Hindlimb muscle (tissue), 1 donor: Measurements from ENCODE around the gene TMEM9B. TPM values are rescaled to one million over a fixed set of nuclear protein-coding genes. Genes with fewer than 3 reads are reported as not detected.
A peak's percentile ranks its signal among the peaks of the same experiment; 100 is the strongest.
"Not testable (repeated sequence)": the region's sequence is repeated elsewhere in the genome, so short reads cannot be mapped to it uniquely, and the experiment has no call there.

Experiments
- DNase-seq: peaks from one replicate; pipeline ENCODE4 v3.0.0-alpha.2; 2013
- polyA plus RNA-seq: library from polyadenylated mRNA; unstranded; fragments of 120-200 nt; gene quantifications from one replicate; pipeline ENCODE4 v1.2.1, GENCODE V29; 2013; ENCODE audit not compliant: insufficient read length

TMEM9B gene
- polyA plus RNA-seq, 1 donor = 35.3 TPM

DNA sequence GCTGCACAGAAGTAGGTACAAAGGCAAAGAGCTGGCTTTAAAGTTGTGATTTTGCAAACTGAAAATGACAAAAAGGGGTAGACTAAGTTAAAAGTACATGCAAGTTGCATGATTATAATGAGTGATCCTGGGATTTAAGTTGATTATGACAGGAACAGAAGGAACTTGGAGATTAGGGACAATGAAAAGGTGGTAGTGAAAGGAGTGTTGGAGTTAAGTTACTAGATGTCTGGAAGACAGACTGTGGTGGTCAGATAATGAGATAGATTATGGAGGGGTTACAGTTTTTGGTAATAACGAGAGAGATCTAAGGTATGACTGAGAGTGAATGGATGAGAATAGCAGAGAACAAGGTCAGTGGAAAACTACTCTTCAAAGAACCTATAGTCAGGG, 7.7 kb upstream of the TMEM9B start:
- DNase-seq = no peak

DNA sequence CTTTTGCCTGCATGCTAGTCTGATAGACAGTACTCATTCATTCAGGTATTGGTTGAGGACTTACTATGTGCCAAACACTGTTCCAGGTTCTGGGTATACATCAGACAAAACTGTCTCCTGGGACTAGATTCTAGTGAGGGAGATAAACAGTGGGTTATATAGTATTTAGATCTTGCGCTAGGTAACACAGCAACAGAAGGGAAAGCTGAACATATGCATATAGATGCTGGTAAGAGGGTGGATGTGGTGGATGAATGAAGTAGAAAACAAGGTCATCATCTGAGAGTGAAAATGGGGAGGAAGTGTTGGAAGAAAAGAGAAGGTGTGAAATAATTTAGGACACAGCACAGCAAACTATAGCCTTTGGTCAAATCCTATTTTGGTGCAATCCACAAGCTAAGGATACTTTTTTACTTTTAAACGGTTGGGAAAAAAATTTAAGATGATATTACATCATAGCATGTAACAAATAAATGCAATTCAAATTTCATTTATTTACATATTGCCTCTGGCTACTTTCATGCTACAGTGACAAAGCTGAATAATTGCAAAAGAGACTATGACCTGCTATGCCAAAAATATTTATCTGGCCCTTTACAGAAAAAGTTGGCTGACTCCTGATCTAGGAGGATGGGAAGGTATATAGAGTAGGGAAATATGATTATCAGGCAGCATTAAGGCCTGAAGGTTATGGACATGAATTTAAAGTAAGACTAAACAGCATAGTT, 7.1 kb upstream of the TMEM9B start:
- no peak for DNase-seq

DNA sequence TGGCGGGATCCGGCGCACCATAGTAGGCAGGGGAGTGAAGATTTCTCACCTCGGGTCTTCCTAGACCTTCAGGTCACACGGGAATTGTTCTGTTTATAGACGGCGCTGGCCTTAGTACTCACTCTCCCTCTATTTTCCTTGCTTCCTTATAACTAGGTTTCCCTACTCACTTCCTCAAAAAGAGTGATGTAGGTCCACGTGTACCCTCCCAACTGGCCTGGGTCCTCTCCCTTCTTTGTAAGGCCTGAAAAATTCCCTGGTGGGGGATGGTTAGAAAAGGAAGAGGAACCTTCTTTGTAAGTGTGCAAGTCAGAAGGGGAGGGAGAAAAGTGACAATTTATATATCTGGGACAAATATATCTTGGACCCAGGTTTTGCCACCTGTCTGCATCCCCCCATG, 2.9 kb upstream of the TMEM9B start:
- DNase-seq = no peak

DNA sequence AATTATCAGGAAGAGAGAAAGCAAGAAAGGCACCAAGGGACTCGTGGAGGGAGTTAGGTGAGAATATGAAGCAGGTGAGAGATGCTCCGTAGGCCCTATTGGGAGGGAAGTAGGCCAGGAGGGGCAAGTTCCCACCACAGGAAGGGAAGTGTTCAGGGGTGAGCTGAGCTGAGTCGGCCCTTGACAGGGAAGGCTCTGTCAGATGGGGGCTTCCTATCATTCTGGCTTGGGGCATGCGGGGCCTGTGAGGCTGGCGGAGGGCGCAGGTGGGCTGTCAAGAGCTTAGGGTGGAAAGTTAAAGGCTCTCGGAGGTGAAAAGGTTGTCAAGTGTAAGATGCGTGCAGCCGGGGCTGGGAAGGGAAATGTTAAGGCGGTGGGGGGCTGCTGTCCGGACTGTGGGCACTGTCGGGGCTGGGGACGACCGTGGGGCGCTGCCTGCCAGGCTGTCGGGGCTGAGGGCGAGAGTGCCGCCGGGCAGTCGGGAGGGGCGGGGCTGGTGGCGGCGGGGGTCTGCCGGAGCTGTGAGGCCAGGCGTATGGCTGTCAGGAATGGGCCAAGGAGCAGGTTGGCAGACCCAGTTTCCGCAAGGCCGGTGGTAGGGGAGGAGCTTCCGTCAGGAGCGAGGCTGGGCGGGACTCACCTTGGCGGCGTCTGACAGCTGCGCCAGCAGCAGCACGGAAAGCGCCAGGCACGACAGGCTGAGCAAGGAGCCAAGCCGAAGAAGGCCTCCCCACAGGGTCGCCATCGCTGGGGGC, 496 bp downstream of the TMEM9B start:
- DNase-seq = no peak

DNA sequence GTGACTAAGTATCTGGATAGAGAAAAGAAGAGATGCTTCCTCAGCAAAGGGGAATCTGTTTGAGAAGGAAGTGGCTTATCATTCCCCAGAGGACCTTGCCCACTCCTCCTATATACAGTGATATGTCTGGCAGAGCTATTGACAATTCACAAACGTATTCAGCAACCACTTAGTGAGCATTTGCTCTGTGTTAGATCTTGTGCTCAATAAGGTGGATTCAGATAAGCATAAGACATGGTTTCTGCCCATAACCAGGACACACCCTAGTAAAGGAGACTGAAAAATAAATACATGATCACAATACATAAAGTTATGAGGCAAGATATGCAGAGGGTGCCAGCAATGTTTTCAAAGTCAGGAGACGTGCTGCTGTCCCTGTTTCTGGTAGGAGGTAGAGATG, 1.4 kb downstream of the TMEM9B start:
- no peak for DNase-seq

DNA sequence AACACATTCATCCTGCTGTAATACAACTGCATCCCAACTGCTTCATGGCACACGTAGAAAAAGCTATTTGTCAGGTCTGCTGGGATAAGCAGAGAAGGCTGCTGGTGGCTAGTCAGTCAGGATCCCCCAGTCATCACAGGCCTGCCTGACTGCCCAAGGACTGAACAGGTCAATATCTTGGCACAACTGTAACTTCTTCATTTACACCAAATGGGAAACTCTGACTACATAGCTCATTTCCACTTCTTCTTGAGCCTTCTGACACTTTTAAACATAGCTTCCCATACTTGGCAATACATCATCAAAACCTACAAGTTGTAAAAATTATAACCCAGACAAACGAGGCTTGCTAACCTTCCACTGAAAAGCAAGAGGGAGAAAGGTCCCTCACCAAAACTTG, 2.8 kb downstream of the TMEM9B start:
- DNase-seq = no peak

DNA sequence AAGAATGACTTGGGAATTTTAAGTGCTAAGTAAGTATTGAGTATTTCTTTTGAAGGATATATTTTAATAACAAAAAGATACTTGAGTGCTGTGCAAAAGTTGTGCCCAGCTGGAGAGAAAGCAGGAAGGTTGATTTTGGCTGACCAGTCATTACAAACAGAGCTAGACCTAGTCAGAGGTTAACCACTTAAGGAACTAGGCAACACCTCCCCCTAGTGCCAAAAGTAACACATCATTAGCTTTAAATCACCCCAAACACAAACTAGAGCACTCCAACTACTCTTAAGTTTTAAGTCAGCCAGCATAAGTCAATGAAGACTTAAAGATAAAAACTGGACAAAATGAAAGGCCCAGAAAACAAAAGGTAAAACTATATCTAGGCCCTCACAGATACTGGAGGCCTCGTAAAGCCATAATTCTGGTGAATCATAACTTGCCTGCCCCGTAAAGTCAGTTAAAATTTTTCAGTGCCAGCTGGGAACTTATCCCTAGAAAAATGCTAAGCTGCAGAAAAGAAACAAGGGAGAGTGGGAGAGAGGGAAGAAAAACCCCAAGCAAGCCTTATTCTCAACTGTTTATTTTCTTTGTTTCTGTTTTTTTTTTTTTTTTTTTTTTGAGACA, 4.6 kb downstream of the TMEM9B start:
- DNase-seq = peak; percentile 57

DNA sequence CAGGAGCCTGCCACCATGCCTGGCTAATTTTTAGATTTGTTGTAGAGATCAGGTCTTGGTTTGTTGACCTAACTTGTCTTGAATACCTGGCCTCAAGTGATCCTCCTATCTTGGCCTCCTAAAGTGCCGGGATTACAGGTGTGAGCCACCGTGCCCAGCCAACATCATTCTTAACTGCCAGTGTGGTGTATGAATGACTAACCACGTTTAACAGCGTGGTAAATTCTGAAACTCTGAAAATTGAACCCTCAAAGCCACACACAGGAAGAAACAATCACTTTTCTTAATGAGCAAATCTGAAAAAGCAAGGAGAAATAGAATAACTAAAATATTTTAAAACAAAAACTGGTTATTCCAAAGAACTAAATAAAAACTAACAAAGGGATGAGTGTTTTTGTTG, 7.4 kb downstream of the TMEM9B start:
- DNase-seq = no peak

DNA sequence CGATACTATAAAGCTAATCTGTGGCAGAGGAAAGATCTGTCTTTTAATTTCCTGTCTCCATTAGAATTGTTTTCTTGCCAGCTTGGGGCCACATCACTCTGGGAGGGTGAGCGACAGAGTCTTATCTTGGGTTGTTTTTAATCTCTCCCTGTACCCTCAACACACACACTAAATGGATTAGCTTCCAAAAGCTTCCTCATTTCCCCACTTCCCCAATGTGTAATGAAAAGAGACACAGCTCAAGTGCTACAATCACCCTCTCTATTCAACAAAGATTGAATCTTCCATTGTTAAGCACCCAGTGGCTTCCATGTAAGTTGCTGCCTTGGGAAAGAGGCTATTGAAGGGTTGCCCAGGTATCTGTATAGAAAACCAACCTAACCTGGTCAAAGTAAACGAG, 15.4 kb downstream of the TMEM9B start:
- DNase-seq = no peak

DNA sequence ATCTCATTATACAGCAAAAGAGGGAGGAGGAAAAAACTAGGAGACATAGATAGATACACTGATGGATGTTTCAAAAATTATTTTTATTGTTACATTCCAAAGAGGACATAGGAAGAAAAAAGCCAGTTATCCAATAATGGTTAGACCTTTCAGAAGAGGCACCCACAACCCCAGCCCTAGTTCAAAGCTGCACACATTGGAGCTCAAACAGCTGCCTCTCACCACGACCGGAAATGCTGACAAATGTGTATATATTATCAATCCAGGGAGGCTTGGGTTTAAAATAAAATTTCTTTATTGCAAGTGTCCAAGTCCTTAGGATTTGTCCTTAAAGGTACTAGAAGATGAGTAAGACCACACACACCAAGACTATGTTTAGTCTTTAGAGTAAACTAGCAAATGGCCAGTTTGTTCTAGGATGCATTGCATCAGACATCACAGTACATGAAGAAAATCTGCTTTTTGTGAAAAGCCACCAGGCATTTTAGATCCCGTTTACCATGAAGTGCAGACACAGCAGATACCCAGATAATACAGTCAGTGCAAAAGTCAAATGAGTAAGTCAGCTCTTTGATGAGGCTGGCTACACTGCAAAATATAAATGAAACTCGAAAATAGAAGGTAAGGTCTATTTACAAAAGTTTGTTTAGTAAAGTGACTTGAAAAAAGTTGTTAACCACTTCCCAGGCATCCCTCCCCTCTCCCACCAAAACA, 16.9 kb downstream of the TMEM9B start:
- no peak for DNase-seq

DNA sequence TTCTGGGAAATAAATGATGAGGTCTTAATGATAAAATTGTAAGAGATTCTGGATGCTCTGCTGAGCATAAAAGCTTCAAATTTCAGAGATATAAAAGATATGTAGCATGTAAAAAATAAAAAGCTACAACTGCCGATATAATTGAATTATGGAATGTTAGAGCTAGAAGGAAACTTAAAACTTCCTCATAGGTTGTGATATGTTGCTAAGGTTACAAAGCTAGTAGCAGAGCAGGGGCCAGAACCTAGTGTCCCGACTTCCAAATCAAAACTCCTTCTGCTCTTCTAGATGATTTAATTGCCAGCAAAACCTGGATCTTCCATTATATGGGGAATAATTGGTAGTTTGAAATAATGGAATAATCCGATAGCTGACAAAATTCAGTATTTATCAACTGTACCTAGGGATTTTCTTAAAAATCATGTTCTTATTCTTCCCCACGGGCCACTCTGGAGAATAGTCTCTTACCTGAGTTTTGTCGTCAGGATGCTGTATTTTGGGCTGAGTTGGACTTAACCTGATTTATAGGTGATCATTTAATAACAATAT, 21.6 kb downstream of the TMEM9B start, which contains the start of gene ASCL3:
TSS of gene ASCL3 (minus strand) at position 499 of the 549 bp plus-strand sequence. CDS start 4,855 bp downstream, outside the sequence.
- DNase-seq = no peak

DNA sequence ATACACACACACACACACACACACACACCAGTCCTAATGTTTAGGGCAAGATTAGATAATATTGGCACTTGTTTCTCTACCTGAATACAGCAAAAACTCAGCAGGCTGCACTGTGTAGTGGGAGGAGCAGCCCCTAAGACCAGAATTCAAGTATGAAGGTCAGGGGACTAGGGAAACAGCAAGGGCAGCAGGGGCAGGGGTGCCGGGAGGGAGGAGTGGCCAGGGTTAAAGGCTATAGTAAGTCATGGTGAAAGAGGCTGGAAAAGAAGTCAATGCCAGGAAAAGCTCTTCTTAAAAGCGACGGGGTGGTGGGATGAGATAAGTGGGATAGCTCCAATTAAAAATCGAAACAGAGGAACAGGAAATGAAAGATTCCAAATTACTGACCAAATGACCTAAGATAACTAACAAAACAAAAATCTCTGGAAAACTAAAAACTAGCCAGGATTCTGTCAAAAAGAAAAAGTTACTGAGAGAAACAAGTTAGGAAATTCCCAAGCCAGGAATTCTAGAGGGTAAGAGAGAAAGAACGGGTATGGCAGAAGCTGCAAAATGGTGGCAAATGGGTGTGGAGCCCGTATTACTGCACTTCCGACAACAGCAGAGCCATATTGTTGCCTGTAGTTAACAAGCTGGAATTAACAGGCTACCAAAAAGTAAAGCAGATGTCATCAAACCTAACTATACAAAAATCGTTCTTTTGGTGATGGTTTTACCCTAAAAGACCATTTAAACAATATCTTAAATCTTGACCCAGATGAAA, 22.7 kb downstream of the TMEM9B start:
- DNase-seq = no peak

DNA sequence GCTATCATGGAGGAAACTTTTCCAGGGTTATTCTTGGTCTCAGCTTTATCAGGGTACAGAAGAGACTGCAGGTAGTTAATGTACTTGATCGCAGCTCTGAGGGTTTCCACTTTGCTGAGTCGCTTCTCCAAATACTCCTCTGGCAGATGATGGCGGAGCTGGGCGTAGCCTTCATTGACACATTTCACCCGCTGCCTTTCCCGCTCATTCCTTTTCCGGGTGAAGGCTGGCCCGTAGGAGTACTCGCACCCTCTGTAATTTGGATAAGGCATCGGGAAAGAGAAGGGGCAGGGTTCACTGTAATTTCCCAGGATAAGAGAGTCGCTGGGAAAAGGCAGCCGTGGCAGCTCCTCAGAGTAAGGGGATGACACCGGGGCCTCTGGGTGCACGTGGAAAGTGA, 26.6 kb downstream of the TMEM9B start:
- DNase-seq = no peak

DNA sequence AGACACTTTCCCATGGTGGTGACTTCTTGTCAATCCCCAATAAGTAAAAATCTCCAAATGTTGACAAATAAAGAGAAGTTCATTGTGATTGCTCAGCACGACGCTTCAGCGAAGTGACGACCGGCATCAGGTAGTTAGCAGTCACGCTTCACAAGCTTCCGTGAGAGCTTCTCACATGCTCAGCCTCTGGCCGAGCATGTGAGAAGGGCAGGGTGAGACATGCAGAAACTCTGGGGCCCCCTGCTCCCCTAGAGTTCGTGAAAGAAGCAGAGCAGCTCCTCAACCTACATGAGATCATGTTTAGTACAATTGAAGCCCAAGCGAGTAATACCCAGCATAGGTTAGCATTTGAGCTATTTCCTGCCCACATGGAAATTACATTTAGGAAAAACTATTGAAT, 27.1 kb downstream of the TMEM9B start:
- no peak for DNase-seq

DNA sequence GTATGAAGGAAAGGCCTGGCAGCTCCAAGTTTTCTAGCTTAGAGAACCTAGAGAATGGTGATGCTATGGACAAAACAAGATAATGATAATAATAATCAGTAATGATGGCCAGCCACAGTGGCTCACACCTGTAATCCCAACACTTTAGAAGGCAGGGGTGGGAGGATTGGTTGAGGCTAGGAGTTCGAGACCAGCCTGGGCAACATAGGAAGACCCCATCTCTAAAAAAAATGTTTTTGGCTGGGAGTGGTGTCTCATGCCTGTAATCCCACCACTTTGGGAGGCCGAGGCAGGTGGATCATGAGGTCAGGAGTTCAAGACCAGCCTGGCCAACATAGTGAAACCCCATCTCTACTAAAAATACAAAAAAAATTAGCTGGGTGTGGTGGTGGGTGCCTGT, 28.5 kb downstream of the TMEM9B start:
- DNase-seq = not testable (repeated sequence)

DNA sequence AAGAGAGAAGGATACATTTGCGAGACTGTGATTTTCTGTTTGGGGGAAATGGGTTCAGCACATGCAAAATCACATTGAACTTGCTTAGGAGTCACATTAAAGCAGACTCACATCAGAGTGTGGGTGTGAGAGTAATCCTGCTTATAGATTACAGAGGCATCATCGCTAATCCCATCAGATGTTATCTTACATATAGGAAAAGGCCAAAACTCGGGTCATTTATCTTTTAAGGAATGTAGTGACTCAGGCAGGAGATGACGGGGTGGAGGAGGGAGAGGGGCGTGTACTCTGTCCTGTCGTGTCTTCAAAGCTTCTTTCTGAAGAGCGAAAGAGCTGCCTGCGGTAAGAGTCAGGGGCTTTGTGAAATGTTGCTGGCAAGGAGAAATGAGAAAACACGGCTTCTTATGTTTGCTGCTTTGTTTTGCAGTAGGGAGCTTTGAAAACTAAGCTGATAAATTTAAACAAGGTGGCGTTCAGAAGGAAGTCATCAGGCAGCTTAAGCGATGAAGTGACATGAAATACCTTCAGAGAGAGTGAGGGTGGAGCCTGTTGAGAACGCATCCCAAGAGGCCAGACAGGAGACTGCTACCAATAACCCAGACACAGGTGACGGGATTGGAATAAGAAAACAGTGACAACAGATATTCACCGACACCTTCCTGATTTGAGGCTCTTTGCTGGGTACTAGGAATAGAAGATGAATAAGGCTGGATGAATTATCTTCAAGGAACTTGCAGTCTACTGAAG, 29.3 kb downstream of the TMEM9B start:
- DNase-seq = no peak

DNA sequence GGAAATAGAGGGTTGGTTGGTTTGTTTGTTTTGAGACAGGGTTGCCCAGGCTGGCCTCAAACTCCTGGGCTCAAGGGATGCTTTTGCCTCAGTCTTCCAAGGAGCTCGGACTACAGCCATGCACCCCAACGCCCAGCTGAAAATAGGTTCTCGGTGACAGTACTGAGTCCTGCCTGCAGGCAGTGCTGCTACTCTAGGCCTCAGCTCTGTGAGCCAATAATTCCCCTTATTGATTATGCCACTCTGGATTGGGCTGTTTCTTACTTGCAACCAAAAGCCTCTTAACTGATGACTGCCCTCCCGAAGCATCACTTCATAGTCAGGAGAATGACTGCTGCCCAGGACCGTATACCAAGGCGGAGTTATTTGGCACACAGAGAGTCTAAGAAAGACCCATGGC, 30.3 kb downstream of the TMEM9B start:
- DNase-seq = no peak

DNA sequence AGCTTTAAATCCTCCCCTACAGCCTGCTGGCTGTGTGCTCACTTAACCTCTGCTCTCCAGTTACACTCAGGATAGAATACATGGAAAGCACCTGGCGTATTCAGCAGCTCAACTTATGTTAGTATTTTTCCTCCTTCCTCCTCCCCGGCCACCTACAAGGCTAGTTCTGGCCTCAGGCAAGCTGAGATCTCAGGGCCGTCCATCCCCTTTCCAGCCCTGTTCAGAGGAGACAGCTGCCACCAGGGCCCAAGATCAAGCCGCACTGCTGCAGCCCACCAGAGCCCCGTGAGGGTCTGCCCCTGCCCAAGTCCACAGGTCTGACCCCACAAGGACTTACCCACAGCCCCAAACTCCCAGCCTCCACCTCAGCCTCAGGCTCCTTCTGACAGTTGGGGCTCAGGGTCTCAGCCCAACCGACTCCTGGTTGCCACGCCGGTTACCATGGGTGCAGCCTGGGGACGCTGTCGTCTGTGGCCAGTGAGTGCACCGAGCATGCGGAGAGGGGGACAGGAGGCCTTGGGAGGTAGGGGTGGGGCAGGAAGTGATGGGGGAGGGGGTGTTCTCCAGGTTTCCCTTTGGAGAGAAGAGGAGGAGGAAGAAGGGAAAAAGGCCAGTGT, 31.6 kb downstream of the TMEM9B start, which contains the start of gene C11orf16:
TSS of gene C11orf16 (minus strand) at position 384 of the 617 bp plus-strand sequence. CDS start 639 bp downstream, outside the sequence.
- no peak for DNase-seq

DNA sequence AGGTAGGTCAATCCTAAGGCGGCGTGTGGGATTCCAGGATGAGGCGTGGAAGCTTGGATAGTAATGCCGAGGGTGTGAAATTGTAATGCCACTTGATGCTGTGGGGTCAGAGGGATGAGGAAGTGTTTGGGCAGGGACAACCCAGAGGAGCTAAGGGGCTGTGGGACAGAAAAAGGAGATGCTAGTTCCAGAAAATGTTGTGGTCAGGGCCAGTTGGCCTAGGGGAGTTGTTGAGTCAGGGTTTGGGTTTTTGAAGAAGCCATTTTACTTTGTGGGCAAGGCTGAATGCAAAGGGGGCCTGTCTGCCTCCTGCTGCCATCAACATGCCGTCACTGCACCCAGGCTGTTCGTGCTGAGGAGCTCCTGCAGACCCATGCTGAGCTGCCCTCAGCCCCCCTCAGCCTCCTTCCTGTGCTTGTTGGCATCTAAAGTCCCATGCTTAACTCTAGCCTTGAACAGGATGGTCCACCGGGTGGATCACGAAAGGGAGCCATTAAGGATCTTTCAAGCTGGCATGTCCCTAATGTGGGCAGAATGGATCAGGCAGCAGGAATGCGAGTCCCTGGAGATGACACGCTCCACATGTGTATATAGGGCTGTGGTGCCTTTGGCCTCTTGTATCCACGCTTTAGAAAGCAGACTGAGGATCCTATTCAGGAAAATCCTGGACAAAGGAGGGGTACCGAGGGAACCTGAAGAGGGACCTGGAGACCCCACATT, 33.6 kb downstream of the TMEM9B start:
- no peak for DNase-seq
